Cardiac muscle cell (in vitro differentiated cells and primary cell): ENCODE measurements around the gene MYO15A. TPM values are rescaled to one million over a fixed set of nuclear protein-coding genes. Genes with fewer than 3 reads are reported as not detected.
A peak's percentile ranks its signal among the peaks of the same experiment; 100 is the strongest.

Source experiments
- DNase-seq, 2 donors: peaks; one replicate each; pipeline versions ENCODE4 v3.0.0 to v3.0.0-alpha.2; 2010 to 2017; ENCODE audit warnings: low read depth in 1 of 2, low spot score in 1 of 2
- H3K27ac ChIP-seq: fragments of 200-600 bp; sonication (generic); 2 replicates; pipeline ENCODE4 v1.5.1; 2016
- H3K27me3 ChIP-seq: fragments of 200-600 bp; sonication (generic); 2 replicates; pipeline ENCODE4 v1.6.0; 2016; ENCODE audit warnings: control low read depth
- H3K36me3 ChIP-seq: fragments of 200-600 bp; sonication (generic); 2 replicates; pipeline ENCODE4 v1.5.1; 2016; ENCODE audit warnings: control low read depth
- H3K4me1 ChIP-seq: fragments of 200-600 bp; sonication (generic); 2 replicates; pipeline ENCODE4 v1.8.1; 2017; ENCODE audit warnings: low read depth, mild to moderate bottlenecking, mixed run types
- H3K4me3 ChIP-seq: fragments of 200-600 bp; sonication (generic); 2 replicates; pipeline ENCODE4 v1.5.1; 2016; ENCODE audit warnings: mild to moderate bottlenecking
- H3K9me3 ChIP-seq: fragments of 200-600 bp; sonication (generic); 2 replicates; pipeline ENCODE4 v1.5.1; 2017; ENCODE audit warnings: low read depth, mild to moderate bottlenecking, control low read depth
- CTCF ChIP-seq: IDR thresholded peaks from 2 replicates; pipeline ENCODE4 v1.5.1; 2012; ENCODE audit warnings: low read depth, mild to moderate bottlenecking, low read length
- polyA plus RNA-seq: library from polyadenylated mRNA; unstranded; fragments of >200 nt; fragmentation: Nextera tagmentation; extraction: Ambion mirVana; gene quantifications from 2 replicates; pipeline ENCODE4 v1.2.1, GENCODE V29; 2016
- total RNA-seq: library from RNA; depleted of rRNA; stranded (reverse); fragments of >200 nt; gene quantifications from 2 replicates; pipeline ENCODE4 v1.2.3, GENCODE V29; 2016

Gene MYO15A
- total and polyA plus RNA-seq, 2 experiments from 2014 or later: 3.9 to 4.9 TPM

DNA sequence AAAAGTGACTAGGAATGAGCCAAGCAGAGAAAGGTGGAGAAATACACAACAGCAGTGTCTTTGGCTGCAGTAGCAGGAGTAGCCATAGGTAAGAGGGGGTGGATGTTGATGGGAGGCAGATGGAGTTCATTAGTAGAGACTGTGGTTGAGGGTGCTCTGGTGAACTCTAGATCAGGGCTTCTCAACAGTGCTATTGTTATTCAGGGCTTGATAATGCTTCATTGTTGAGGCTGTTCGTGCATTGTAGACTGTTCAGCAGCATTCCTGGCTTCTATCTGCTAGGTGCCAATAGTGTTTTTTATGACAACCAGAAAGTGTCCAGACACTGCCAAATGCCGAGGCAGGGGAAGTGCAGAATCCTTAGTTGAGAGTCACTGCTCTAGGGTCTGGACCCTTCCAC is 78.7 kb downstream of the MYO15A start:
- Histone ChIP-seq H3K36me3 (peaks cover 11% of the 10 kb centered on the region), H3K4me1 (peaks cover 46% of the 10 kb centered on the region), H3K27ac (no peak overlapping the region), H3K4me3 (peak overlapping the region; percentile 88), H3K9me3 (no peaks in the 10 kb centered on the region), H3K27me3 (no peaks in the 10 kb centered on the region)
- peak in 1 of 2 donors; percentile 34 for DNase-seq
- no peak for TF ChIP-seq CTCF

- Histone ChIP-seq H3K4me1 (peaks cover 41% of the 10 kb centered on the region), H3K27me3 (no peaks in the 10 kb centered on the region)
- no peak for TF ChIP-seq CTCF
Measured at GRCh38 chr17:18187821-18188761, 79.5 kb downstream of the MYO15A start.

DNA sequence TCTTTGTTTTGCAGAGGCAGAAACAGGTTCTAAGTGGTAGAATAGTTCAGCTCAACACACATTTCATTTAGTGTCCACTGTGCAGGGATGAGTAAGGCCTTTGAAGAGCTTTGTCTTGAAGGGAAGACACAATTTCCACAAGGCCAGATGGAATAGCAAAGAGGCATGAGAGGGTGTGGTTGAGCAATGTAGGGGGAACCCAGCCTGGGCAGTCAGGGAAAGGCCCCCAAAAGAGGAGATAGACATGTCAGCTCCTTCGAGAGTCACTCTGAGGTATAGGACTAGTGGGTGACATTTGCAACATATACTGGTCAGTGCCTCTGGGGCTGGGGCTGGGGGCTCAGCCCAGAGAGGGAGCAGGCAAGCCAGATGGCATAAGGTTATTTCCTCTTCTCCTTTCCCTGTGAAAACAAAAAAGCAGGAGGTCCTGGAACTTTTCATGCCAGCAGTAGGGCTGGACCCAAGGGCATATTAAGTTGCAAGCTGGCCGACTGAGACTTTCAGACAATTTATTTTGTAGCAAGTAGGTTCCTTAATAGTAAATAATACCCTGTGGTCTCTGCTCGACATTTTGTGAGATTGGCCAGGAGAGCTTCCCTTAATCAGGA is 82.2 kb downstream of the MYO15A start:
- Histone ChIP-seq H3K4me1 (peaks cover 36% of the 10 kb centered on the region), H3K9me3 (no peaks in the 10 kb centered on the region), H3K4me3 (no peak overlapping the region), H3K36me3 (peaks cover 27% of the 10 kb centered on the region), H3K27me3 (no peaks in the 10 kb centered on the region), H3K27ac (peak overlapping the region; percentile 45)
- TF ChIP-seq CTCF: no peak
- DNase-seq: no peak

More at GRCh38 chr17:18187821-18188761, 79.5 kb downstream of the MYO15A start:
- H3K9me3 ChIP-seq: no peaks in the 10 kb centered on the region
- H3K36me3 ChIP-seq: peaks cover 13% of the 10 kb centered on the region
- DNase-seq: peak in 1 of 2 donors; percentile 54
- peak overlapping the region; percentile 9 for H3K4me3 ChIP-seq
- H3K27ac ChIP-seq: no peak overlapping the region

DNA sequence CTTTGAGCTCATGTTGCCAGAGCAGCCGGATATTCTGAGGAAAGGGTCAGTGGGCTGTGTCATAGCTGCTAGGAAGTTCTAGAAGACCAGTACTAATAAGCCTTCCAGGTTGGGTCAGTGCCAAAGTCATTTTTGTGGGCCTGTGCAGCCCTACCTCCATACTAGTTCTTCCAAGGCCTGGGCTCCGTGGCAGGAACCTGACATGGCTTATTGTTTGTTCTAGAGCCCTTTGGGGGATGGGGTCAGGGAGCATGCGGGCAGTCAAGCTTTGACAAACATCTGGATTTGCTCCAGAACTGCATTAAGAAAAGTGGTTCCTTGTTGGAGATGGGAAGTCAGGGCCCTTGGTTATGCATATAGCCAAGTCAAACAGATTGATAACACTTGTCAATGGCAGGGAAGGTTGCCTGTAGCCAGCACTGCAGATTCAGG is 82.7 kb downstream of the MYO15A start:
- no peaks in the 10 kb centered on the region for H3K9me3 ChIP-seq
- peaks cover 28% of the 10 kb centered on the region for H3K36me3 ChIP-seq
- no peak for TF ChIP-seq CTCF
- peak overlapping the region; percentile 45 for H3K27ac ChIP-seq
- peaks cover 31% of the 10 kb centered on the region for H3K4me1 ChIP-seq
- H3K4me3 ChIP-seq: no peak overlapping the region
- no peaks in the 10 kb centered on the region for H3K27me3 ChIP-seq
- DNase-seq: peak in 1 of 2 donors; percentile 62

- DNase-seq: no peak
- peaks cover 24% of the 10 kb centered on the region for H3K4me1 ChIP-seq
- H3K36me3 ChIP-seq: peaks cover 35% of the 10 kb centered on the region
Measured at GRCh38 chr17:18191967-18192366, 83.4 kb downstream of the MYO15A start.

More at GRCh38 chr17:18191967-18192366, 83.4 kb downstream of the MYO15A start:
- Histone ChIP-seq H3K27ac (no peak overlapping the region), H3K9me3 (no peaks in the 10 kb centered on the region), H3K27me3 (no peaks in the 10 kb centered on the region), H3K4me3 (no peak overlapping the region)
- peak; percentile 25 for TF ChIP-seq CTCF
